ENCODE measurements around the gene TAS2R9.

DNA sequence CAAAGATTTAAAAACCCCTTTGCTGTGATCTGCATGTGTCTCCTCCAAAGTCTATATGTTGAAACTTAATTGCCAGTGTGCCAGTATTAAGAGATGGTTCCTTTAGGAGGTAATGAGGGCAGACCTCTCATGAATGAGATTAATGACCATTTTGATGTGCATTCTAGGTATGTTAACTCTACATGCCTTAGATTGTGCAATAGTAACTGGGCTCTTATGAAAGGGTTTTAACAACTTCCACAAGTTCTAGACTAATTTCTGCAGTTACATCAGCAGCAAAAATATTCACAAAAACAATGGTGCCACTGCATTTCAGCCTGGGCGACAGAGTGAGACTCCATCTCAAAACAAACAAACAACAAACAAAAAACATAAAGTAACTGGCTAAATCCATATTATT is 20.0 kb upstream of the TAS2R9 start:
- TF ChIP-seq, protein P1, sequence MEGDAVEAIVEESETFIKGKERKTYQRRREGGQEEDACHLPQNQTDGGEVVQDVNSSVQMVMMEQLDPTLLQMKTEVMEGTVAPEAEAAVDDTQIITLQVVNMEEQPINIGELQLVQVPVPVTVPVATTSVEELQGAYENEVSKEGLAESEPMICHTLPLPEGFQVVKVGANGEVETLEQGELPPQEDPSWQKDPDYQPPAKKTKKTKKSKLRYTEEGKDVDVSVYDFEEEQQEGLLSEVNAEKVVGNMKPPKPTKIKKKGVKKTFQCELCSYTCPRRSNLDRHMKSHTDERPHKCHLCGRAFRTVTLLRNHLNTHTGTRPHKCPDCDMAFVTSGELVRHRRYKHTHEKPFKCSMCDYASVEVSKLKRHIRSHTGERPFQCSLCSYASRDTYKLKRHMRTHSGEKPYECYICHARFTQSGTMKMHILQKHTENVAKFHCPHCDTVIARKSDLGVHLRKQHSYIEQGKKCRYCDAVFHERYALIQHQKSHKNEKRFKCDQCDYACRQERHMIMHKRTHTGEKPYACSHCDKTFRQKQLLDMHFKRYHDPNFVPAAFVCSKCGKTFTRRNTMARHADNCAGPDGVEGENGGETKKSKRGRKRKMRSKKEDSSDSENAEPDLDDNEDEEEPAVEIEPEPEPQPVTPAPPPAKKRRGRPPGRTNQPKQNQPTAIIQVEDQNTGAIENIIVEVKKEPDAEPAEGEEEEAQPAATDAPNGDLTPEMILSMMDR (IDR thresholded peaks at IDR 0.05) = no peak
- TF ChIP-seq RARB (CRISPR knock-in tag; IDR thresholded peaks at IDR 0.05) (no peak), BHLHE40 (IDR thresholded peaks at IDR 0.05; ENCODE audit: low read depth, low read length) (no peak), RAD21 (conservative IDR thresholded peaks at IDR 0.05 in 1 of 2, IDR thresholded peaks at IDR 0.05 in 1 of 2) (no peak), POLR2A (IDR thresholded peaks at IDR 0.05; ENCODE audit: low read length) (no peak)

Data from A549 (cell line).